HG03520 (cell line): ENCODE results near the gene AK5.

Source experiments
- ATAC-seq: cut with Tn5 transposase; IDR thresholded peaks from one replicate; pipeline ENCODE4 v1.9.1; 2021; ENCODE audit warnings: mild to moderate bottlenecking, moderate library complexity; ENCODE audit not compliant: unreplicated experiment

Gene AK5

DNA sequence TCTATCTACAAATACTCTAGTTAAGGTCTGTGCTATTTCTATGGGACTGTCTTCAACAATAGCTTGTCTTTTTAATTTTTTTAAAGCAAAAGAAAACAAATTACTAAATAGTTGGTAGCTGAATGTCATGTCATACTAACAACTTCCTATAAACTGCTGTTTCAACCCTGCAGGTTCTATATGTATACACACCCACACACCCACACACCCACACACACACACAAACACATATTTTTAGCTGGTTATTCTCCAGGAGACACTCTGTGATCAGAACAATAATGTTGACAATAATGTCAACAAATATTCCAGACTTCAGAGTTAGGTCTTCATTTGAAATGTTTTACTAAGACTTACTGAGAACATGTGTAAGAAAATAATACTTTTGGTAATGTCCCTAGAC is 66.7 kb downstream of the AK5 start:
- no peak for ATAC-seq

DNA sequence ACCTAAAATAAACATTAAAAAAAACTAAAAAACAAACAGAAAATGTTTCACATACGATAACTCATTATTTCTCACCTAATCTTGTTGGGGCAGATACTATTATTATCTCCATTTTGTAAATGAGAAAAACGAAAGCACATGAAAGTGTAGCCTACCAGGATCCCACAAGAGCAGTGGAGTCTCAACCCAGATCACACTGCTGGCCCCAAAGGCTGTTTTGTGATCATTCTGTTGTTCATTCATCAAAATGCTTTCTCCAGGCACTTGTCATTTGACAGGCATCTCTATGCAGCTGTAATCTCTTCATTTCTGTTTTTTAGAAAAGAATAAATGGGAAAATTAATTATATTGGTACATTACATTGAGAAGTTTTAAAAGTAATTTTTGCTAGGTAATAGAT is 67.5 kb downstream of the AK5 start:
- ATAC-seq: no peak

DNA sequence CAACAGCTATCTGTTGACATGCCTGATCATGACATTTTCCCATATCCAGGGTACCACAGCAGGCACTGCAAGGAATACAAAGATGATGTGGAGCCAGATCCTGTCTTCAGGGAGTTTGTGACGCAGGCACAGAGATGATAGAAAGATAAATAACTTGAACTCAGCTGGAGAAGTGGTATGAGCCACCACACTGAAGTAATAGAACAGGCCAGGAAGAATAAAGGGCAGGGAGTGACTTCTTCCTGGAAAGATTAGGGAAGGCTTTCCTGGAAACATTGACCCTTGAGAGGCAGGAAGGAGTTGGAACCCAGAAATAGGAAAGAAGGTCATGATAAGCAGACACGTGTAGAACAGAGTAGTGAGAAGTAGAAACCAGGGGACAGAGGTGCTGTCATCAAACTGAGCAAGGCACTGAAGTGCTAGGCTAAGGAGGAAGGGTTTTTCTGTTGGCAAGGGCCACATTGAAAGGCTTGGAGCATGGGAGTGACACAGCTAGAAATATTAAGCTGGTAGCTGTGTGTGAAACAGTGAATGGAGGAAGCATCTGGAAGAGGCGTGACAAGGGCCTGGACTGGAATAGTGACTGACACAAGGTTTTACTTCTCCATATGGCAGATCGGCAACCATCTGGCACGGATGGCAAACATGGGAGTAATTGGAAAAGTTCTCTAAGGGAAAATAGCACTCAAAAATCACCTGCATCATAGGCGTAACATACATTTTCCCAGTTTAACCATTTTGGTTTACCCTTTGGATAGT is 68.4 kb downstream of the AK5 start:
- ATAC-seq: no peak

DNA sequence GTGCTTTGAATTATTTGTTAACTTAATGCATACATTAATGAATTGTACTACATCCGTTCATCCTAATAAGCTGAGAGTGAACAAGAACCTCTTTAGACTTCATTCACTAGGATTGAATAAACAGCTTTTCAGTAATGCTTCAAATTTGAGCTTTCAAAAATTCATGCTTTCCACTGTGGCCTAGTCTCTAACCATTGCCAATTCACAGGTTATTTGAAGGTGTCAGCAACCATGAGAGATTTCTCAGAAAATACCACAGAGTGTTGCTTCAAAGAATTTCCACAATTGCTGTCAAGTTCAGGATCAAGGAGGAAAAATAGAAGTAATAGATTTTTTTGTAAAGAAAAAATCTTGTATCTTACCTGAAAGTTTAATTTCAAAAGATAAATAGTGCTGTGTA is 72.7 kb downstream of the AK5 start:
- ATAC-seq: no peak

DNA sequence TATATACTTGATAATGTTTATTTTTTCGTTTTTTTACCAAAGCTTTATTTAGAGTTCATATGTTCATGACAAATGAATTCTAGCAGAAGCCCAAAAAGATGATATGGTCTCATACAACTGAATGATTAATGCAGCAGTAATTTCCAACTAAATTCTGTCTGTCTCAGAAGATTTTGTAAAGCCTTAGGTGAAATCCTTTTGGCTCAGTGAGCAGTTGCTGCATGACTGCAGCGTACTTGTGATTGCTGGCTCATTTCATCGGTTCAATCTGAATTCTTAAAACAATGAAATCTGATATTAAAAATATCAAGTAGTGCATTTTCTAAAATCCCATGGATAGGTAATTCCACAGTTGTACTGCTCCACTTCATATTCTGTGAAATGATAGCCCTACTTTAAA is 73.2 kb downstream of the AK5 start:
- no peak for ATAC-seq

DNA sequence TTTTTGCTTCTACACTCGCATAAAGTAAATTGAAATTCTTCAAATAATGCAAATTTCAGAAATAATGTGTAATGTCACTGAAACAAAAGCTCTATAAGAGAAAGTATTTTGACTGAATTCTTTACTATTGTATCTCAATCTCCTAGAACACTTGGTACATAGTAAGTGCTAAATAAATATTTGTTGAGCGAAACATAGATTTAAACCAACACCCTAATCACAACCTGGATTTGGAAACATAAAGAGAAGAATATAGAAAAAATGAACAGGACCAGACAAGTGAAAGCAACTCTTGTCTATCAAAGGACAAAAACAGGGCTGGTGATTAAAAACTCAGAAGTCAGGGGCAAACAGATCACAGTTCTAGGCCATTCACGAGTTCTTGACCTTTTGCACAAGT is 74.3 kb downstream of the AK5 start:
- ATAC-seq: no peak

DNA sequence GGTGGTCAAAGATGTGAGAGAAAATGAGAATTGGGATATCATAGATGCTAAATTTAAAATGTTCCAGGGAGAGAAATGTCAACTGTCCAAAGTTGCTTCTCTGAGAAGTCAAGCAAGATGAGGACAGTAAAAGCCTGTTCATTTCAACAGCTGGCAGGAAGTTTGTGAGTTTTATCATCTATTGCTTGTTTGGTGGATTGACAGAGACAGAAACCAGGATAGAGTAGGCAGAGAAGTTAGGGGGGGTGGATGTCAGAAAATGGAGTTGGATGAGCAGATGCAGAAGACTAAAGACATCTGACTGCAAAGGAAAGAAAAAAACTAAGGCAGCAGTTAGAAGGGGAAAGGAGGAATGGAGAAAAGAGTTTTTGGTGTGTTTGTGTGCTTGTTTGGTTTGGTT is 78.4 kb downstream of the AK5 start:
- ATAC-seq: no peak

DNA sequence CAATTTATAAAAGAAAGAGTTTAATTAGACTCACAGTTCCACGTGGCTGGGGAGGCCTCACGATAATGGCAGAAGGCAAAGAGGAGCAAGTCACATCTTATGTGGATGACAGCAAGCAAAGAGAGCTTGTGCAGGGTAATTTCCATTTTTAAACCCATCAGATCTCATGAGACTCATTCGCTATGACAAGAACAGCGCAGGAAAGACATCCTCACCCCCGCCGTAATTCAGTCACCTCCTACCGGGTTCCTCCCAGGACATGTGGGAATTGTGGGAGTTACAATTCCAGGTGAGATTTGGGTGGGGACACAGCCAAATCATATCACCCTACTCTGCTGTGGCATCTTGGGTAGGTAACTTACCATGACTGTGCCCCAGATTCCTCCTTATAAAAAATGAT is 79.8 kb downstream of the AK5 start:
- no peak for ATAC-seq

DNA sequence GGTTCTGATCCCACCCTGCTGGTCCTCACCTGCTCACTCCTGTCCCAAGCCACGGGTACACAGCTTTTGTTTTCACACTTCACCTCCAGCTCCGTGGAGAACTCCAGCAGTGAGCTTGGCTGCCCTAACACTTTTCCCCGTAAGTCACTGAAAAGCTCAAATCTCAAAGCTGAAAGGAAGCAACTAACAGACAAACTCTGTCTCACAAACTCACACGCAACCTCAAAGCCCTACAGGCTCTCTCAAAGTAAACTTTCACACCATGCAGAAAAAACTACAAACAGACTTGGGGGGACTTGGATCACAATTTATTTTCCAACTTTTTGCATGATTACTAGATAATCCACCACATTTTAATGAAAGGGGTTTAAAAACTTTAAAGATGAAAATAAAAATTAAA is 88.3 kb downstream of the AK5 start:
- no peak for ATAC-seq

DNA sequence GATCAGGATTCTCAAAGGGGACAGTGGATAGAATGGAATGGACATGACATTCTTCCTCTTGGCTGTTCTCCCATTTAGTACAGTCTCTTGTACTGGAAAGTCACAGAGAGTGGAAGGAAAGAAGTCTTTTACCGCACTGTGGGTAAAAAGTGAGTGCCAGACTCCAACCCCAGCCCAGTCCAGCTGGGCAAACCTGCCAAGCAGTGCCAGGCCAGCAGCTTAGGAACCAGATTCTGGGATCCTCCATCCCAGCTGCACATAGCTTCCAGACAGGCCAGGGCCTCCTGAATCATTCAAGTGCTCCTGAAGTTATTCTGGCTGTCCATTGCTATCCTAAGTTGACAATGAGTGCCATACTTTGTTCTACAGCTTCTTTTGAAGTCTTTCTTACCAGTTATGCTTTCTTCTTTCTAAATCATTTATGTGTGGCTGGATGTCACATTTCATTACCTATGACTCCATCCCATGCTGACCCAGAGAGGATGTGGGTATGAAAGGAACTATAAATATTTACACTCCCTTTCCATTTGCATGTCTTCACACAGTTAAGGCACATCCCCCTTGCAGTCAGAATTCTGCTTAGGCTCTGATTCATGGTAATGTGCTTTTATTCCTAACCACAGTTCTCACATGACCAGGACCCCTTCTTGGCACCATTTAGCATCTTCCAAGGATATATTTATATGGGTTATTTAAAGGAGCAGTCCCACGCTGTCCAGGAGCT is 88.9 kb downstream of the AK5 start:
- ATAC-seq: no peak

DNA sequence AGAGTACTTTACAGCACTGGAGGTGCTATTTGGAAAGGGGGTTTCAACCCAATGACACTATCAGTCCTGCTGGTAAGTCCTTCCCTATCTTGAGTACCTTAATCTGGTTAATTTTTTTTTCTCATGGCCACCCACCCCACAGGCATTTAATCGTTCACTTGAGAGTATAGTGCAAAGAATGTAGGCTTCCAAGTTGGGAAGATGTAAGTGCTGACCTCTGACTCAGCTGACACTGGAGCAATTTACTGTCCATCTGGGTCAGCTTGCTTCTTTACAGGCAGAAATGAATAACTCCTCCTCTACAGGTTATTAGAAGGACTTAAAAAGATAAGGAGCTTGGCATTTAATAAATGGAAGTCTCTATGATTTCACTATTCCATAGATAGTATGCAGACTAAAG is 89.6 kb downstream of the AK5 start:
- no peak for ATAC-seq

DNA sequence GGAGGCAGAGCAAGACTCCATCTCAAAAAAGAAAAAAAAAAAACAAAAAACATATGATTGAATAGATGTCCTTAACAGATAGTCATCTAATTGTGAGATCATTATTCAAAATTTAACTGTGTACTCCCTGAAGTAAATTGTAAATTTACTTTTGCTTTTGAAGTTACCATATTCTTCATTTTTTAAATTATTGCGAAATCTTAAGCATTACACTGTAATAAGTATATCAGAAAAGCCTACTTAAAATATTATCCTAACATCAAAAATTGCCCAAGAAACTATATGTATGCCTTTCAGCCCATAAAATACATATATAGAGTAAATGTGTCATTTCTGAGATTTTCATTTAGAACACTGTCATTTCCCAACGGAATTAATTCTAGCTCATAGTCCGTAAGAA is 91.9 kb downstream of the AK5 start:
- ATAC-seq: no peak

DNA sequence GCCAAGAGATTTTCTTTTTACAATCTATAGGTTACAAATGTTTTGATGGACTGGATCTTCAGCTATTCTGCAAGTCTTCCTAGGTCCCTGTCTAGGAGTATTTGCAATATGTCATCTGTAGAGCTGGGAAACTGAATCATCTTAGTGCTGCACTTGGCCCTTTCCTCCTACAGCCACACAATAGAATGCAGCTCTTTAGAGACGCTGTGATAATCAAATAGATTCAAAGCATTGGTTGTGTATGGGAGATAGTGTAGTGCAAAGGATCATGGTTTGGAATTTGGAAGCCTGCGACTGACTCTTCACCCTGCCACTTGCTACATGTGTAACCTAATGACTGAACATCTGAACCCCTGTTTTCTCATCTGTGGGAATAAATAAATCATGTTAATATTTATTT is 93.7 kb downstream of the AK5 start:
- no peak for ATAC-seq

DNA sequence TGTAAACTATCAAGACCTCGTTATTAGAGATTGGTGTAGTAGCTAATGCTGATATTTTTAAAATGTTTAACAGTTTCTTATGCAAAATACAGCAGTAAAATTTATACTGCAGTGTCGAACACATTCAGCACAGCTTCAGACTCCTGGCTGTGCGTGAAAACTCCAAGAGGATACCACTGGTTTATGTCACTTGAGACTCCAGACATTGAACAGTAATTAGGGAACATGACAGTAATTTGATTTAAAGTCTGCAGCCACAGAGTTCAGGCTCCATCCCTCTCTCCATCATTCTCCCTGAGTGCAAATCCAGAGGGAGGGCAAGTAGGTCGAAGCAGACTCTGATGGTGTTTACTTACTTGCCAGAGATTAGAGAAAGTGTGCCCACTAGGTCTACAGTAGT is 94.2 kb downstream of the AK5 start:
- ATAC-seq: no peak

DNA sequence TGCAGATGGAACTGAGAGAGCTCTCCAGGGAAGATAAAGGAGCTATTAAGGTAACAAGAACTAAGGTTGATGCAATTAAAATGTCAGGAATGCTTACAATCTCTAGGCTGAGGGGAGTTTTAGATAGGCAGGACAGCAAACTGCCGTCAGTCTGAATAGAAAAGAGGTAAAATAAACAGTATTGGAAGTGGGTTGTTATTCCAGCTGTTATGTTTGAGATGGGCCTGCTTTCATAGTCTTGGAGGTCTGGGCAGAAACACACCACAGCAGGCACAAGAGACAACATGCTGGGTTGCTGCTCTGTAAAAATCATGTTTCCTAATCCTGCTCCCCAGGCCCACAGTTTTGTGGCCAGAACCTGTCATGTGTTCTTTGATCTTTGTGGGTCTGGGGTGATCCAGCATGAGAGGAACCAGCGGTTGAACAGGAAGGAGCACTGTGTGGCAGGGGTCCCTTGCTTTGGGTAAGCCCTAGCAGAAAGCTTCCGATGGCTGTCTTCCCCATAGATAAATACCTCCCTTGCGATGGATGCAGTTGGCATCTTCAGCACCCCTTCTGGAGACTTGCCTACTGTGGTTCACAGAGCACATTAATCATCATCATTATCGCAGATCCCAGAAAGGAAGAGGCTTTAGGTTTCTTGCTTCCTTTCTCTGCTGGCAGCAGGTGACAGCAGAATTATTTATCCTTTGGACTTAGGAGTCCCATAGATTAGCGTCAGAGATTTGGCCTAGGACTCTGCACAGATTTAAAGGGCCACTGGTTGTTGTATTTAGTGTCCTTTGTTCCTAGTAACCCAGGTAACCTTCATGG is 97.1 kb downstream of the AK5 start:
- no peak for ATAC-seq

DNA sequence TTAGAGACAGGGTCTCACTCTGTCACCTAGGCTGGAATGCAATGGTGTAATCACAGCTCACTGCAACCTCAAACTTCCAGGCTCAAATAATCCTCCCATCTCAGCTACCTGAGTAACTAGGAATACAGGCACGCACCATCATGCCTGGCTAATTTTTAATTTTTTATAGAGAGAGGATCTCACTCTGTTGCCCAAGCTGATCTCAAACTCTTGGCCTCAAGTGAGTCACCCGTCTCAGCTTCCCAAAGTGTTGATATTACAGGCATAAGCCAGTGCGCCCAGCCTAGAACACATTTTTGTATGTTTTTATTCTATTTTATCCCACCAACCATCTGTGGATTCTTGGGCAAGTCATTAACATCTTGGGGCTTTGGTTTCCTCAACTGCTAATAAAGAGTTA is 100.5 kb downstream of the AK5 start:
- ATAC-seq: no peak

DNA sequence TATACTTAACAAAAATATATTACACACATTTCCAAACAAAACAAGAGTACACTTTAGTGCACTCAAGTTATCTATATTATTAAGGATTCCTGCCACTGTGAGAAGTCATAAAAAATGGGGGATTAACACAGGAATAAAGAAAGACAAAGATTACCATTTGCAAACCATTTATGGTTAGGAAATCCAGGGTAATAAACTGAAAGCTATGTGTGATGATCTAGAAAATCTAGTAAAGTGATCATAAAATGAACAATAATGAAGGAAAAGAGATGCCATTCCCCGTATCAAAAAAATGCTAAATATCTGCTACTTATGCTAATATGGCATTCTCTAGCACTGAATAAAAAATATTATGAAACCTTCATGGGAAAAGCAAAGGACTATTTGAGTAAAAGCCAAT is 101.4 kb downstream of the AK5 start:
- no peak for ATAC-seq

DNA sequence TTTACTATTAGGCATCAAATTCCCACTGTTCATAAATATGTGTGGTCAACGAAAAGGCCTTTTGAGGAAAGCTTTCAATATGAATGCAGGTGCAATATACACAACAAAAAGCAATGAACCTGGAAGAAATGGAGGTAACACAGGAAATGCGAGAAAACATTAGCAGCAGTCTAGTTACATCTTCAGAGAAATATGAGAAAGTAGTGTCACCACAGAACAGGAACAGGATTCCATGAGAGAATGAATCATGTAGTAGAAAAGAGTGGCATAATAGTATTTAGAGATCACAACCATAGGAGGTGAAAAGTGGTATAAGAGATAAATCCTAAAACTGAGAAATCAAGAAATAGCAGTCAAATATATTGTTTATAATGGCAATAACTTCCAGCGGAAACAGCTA is 103.7 kb downstream of the AK5 start:
- no peak for ATAC-seq

DNA sequence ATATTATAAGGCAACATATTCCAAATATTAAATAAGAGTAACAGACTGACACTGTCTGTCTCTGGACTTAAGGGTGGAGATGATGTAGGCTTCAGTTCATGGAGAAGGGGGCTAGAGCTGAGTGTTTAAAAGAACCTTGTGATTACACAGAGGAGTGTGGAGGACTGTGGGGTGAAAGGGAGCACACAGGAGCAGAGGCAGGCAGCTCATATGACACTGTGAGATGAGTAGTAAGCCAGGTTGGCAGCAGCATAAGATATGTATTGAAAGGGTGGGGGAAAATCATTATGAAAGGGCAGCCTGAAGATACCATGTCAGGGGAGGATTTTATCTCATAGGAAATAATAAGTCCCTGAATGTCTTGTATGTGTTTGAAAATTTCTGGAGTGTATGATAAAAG is 104.5 kb downstream of the AK5 start:
- ATAC-seq: no peak

DNA sequence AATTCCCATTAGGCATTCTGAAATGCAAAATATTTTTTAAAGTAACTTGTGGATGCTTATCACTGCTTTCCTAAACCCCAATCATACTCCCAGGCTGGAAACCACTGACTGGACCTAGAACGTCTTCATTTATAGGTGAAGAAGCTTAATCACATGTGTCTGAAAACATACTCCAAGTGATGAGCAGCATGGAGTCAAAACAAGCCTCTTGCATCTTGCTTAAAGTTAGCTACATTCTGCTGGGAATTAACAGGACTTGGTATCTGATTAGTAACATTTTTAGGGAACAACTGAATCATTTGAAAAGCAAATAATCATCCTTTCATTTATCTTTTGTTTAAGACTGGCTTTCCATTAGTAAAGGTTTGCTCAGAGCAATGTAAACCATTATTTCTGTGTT is 105.7 kb downstream of the AK5 start:
- no peak for ATAC-seq

DNA sequence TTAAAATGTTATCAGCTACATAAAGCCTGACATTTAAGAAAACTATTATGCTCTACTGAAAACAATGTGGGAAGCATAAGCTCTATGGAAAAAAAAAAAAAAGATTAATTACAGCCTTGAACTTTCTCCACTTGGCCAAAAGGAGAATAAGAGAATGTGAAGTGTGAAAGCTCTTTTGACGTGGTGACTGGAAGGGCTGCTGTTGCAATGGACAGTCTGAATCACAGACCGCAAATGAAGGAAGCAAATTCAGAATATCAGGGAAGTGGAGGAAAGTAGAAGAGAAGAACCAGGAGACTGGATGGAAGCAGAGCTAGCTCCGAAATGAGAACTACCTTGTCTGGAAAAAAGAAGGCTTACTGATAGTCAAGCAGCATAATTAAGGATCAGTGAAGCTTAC is 106.8 kb downstream of the AK5 start:
- no peak for ATAC-seq

DNA sequence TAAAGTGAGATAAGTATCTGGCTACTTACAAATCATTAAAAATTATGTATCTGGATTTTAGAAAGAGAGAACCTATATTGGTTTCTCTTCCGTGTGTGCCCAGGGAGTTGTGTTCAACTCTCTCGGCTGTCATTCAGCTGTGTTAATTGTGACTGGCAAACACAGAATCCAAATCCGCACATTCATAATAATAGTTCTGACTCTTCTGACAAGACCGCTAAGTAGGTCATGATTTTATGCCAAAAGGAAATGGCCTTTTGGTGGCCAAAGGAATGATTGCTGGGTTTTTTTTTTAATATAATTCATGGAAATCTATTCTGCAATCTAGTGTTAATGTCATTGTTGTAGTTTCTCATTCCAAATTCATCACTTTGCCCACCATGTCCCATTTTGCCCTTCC is 110.7 kb downstream of the AK5 start:
- no peak for ATAC-seq
